Amniotic epithelial cell (primary cell): ENCODE measurements around the gene SLC35C1.
"Not testable (repeated sequence)": the region's sequence is repeated elsewhere in the genome, so short reads cannot be mapped to it uniquely, and the experiment has no call there.

Experiments used
- DNase-seq: peaks from one replicate; pipeline ENCODE4 v3.0.0-alpha.2; 2010; ENCODE audit warnings: low read depth

SLC35C1 gene

DNA sequence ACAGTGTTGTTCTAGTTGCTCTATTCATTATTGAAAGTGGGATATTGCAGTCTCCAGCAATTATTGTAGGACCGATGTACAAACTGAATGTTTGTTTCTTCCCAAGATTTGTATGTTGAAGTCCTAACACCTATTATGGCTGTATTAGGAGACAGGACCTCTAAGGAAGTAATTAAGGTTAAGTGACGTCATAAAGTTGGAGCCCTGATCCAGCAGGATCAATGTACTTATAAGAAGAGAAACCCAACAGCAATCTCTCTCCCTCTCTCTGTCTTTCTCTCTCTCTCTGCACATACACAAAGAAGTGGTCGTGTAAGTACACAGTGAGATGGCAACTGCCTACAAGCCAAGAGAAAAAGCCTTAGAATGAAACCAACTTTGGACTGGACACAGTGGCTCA is 16.1 kb upstream of the SLC35C1 start:
- DNase-seq: no peak

DNA sequence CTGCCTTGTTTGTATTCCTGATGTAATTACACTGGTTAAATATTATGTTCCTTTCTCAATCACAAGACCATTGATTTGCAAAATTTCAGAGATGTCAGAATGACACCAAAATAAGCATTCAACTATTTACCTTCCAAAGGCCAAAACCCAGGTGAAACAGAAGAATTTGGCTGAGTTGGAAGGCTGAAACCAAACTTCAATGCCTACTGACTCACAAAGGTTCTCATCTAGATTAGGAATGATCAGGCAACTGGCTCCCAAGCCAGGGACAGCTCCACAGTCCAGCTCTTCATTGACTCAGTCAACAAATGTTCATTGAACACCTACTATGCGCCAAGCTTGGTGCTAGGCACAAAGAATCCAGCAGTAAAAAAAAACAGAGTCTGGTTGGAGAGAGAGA is 13.4 kb upstream of the SLC35C1 start:
- DNase-seq: no peak

DNA sequence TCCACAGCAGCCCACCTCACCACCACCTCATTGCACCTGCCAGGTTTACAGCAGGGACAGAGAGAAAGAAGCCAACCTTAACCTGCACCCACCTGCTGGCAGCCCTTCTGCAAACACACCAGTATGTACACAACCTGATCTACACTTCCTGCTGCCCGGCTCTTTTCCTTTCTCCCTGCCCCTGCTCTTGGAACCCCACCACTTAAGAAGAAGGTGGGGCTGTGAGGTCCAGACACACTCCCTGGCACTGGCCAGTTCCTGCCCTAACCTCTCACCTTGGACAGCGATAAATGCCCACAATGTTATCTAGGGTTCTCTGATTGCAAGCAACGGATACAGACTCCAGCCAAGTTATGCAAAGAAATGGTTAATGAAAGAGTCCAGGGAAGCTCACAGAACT is 10.8 kb upstream of the SLC35C1 start:
- DNase-seq: no peak

DNA sequence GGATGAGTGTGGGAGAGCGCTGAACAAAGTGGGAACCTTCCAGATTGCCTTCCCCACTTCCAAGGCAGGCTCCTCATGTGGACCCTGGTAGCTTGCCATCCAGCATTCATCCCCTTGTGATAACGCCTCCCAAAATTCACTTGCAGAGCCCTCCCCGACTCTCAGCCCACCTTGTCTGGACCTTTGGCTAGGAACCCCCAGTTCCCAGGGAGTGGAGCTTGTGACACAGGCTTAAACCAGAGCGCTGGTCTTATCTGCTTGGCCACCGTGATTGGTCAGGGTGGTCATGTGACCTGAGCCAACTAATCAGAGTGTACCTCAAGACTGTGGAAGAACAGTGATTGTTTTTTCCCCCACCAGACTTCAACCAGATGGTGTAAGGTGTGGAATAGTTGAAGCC is 9.6 kb upstream of the SLC35C1 start:
- DNase-seq: peak; percentile 13

DNA sequence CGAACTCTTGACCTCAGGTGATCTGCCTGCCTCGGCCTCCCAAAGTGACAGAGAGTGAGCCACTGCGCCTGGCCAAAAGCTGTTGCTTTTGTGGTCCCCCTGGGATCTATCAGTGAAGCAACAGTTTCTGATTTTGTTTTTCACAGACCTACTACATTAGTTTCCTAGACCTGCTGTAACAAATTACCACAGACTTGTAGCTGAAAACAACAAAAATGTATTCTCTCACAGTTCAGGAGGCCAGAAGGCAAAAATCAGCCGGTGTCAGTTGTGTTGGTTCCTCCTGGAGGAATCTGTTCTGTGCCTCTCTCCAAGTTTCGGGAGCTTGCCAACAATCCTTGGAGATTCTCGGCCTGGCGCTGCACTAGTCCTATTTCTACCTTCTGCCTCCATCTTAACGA is 8.5 kb upstream of the SLC35C1 start:
- no peak for DNase-seq

DNA sequence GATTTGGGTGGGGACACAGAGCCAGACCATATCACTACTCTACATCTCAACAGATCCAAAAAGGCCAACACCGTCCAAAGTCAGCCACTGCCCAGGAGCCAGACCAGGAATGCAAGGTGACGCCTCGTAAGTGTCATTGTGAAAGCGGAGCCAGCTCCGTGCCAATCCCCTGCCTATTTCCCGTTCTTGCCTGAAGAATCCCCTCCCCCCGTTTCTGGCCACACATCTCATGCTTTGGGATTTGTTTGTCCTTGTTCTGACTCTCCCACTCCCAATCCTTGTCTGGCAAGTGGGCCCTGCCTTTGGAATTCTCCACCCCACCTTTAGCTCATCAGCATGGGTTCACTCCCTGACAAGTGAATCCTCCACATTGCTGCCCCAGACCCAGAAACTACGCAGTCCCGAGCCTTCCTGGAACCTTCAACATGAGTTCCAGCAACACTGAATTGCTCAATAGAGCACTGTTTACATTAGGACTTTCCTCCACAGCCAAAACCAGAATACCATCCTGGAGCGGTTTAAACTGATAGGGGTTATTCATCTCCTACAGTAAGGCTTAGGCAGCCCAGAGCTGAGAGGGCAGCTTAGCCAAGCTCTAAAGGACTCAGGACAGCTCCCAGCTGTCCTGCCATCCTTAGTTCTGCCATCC is 6.0 kb upstream of the SLC35C1 start:
- peak; percentile 92 for DNase-seq

DNA sequence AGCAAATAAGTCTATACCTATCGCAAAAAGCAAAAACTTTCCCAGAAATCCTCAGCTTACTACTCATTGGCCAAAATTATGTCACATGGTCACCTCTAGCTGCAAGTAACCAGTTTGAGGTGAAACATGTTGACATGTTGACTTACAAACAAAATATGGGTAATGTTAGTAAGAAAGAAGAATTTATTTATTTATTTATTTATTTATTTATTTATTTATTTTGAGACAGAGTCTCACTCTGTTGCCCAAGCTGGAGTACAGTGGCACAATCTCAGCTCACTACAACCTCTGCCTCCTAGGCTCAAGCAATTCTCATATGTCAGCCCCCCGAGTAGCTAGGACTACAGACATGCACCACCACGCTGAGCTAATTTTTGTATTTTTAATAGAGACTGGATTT is 5.4 kb upstream of the SLC35C1 start:
- no peak for DNase-seq

DNA sequence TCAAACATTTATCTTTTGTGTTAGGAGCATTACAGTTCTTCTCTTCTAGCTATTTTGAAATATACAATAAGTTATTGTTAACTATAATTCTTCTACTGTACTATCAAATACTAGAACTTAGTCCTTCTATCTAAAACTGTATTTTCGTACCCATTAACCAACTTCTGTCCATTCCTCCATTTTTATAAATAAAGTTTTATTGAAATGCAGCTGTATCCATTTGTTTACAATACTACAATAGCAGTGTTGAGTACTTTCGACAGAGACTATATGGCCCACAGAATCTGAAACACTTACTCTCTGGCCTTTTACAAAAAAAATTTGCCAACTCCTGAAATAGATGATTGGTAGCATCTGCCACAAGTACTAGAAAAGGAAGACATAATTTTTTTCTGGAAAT is 4.7 kb upstream of the SLC35C1 start:
- no peak for DNase-seq

DNA sequence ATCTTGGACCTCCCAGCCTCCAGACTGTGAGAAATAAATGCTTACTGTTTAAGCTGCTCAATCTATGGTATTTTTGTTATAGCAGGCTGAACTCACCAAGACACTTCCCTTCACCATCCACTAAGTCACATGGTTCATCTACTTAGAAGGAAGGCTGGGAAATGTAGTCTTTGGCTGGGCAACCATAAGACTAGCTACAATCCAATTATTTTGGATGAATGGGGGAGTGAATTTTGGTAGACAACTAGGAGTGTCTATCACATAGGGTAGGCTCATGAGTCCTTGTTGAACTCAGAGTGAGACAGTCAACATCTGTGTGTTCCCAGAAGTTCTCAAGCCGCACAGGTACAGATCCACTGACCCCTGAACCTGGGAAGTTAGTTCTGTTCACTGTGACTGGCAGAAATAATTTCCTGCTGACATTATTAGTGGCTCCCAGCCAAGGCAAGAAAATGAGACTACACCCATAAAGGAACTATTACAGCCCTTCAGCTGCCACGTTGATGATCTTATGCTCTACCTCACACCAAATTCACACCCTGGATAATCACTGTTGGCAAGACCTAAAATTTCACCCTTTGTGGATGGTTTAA is 3.1 kb upstream of the SLC35C1 start:
- DNase-seq: peak; percentile 23

DNA sequence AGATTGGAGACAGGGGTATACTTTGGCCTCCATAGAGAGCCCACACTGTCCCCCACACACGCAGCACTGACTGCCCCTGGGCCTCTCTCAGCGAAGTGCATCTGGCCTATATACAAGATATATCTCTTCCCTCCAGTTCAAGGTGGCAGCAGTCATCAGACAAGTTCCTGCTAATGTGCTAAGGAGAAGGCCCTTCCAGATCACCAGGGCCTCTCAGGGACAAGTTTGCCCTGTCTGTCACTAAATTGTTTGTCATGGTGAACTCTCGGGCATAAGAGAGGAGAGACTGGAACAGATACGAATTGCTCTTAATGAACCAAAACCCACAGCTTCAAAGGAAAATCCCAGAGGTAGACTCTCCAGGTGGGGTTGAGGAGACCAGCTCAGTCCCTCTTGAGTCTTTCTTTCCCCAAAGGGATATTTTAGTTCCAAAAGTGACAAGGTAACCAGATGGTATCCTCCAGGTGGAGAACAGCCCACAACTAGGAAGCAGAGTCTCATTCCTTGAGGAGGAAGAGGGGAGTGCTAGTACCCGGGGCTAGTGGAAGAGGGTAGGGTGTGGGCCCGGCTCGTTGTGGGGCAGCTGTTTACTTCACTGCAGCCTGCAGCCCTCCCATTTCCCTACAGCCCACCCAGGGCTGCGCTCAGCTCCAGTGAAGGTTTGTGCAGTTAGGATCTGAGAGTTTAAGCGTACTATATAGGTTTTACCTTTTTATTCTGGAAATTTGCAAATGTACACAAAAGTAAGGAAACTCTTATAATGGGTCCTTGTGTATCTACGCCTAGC is 2.2 kb upstream of the SLC35C1 start:
- DNase-seq: no peak

DNA sequence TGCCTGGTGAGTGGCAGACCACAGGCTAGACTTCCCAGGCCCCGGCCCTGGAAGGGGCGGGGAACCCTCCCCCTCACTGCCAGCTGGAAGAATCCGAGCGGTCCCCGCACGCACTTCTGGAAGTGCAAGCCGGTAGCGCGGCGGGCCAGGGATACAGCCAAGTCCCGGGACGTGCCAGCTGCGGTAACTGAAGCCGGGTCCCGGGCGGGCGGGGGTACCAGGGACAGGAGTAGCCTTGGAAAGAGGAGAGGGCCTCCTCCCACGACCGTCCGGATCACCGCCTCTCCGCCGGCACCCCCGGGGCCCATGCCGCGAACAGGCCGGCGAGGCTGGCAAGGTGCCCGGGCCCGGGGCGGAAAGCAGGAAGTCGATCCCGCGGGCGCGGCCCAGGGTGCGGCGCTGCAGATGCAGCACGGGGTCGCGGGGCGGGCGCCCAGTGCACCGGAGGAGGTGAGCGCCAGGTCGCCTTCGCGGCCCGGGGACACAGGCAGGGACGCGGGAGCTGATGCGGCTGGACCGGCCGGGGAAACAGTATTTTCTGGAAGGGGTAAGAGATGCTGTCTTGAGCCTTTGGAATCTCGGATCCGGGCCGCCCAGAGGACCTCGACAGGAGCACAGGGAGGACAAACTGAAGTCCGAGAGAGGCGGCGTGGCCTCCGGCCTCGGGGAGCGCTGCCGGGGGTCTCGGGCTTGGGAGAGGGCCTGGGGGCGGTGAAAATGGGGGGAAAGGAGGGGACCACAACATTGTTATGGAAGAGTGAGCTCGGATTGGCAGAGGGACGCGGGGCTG is 783 bp upstream of the SLC35C1 start:
- DNase-seq: peak; percentile 60

DNA sequence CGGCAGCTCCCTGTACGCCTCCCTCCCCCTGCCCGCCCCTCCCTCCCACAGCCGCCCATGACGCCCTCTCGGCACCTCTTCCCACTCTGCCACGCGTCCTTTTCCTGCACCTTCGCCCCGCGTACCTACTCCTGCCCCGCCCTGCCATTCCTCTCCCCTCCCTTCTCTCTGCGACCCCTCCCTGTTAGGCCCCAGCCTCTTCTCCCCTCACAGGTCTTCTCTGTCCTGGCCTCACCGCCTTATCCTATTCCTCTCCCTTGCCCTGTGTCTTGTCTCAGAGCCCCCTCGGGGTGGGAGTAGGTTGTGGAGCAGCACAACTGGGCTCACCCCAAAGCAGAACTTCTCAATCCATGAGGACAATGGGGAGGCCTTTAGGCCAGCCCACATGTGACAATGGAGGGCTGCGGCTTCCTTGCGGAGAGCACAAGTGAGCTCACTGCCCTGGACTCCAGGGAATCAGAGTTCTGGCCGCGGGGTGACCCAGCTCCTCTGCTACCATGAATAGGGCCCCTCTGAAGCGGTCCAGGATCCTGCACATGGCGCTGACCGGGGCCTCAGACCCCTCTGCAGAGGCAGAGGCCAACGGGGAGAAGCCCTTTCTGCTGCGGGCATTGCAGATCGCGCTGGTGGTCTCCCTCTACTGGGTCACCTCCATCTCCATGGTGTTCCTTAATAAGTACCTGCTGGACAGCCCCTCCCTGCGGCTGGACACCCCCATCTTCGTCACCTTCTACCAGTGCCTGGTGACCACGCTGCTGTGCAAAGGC is 539 bp downstream of the SLC35C1 start:
- peak; percentile 71 for DNase-seq

DNA sequence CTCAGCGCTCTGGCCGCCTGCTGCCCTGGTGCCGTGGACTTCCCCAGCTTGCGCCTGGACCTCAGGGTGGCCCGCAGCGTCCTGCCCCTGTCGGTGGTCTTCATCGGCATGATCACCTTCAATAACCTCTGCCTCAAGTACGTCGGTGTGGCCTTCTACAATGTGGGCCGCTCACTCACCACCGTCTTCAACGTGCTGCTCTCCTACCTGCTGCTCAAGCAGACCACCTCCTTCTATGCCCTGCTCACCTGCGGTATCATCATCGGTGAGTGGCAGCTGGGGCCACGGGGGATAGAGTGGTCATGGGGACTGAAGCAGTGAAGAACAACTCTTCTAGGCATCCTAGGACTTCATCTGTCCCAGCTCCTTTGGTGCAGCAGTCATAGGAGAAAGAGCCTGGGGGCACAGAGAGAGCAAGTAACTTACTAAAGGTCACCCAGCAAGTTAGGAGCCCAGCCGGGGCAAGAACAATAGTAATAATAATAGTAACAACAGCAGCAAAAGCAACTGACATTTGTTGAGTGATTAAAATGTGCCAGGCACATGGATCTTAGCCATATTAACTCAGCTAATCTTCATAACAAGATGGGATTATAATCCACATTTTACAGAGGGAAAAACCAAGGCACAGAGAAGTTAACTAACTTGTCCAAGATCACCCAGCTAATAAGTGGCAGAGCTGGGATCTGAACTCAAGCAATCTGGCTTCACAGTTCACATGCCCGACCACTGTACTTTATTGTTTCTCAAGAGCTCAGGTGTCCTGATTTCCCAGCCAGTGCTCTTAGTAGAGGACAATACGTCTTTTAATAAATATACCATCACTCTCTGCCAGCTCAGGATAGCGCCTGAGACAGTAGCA is 1.4 kb downstream of the SLC35C1 start:
- DNase-seq: no peak

DNA sequence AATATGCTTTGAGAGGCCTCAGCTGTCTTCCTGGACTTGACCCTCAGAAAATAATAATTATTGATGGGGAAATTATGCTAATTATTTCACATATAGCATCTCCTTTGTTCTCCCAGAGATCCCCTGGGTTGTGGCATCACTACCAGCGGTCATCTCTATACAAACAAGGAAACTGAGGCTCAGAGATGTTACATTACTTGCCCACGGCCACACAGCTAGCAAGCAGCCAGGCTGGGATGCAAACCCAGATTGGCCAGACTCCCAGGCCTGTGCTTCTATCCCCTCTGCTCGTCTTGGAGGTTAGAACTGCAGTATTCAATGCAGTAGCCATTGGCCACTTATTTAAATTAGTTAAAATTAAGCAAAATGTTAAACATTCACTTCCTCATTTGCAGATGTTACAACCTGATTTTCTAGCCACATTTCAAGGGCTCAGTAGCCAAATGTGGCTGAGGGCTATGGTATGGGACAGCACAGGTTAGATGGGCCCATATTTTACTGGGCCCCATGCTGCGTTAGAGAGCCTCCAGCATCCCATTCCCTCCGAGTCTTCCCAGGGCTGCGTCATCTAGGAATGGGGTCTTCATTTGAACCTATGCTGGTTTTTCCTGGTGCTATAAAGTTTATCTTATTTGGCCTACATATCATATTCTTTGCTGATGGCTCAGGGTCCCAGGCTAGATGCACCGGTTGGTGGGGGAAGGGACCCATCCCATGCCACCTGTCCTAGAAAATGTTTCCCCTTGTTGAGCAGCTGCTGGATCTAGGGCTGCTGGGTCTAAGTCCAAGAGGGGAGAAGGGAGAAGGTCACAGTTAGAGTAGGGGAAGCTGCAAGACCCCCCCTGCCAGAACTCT is 2.2 kb downstream of the SLC35C1 start:
- DNase-seq: no peak

DNA sequence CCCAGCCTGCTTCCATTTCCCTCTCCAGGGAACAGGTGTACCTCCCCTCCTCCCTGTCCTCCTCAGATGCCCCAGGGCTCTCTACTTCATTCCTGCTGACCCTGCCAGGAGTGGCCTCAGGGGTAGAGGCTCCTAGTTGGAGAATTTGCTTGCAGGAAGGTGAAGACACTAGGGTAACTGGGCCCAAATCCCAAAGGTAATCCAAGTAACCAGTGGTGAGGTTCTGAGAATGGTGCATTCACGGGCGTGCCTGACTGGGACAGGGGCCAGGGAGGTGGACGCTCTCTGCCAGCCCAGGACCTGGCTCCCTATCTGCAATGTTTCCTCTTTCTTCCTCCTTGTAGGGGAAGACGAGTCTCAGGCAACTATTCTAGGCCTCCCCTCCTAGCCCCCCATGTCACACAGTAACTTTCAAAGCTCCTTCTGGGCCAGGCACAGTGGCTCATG is 2.9 kb downstream of the SLC35C1 start:
- DNase-seq: no peak

DNA sequence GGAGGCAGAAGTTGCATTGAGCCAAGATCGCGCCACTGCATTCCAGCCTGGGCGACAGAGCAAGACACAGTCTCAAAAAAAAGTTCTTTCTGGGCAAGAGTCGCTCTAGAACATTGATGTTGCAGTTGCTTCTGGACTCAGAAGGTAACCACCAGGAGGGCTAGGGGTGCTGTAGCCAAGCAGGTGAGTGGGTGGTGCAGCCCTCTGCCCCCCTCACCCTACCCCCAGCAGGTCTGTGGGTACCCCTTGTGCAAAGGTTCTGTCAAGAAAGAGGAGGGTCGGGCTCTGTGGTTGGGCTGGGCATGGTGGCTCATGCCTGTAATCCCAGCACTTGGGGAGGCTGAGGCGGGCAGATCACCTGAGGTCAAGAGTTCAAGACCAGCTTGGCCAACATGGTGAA is 3.5 kb downstream of the SLC35C1 start:
- DNase-seq: not testable (repeated sequence)

DNA sequence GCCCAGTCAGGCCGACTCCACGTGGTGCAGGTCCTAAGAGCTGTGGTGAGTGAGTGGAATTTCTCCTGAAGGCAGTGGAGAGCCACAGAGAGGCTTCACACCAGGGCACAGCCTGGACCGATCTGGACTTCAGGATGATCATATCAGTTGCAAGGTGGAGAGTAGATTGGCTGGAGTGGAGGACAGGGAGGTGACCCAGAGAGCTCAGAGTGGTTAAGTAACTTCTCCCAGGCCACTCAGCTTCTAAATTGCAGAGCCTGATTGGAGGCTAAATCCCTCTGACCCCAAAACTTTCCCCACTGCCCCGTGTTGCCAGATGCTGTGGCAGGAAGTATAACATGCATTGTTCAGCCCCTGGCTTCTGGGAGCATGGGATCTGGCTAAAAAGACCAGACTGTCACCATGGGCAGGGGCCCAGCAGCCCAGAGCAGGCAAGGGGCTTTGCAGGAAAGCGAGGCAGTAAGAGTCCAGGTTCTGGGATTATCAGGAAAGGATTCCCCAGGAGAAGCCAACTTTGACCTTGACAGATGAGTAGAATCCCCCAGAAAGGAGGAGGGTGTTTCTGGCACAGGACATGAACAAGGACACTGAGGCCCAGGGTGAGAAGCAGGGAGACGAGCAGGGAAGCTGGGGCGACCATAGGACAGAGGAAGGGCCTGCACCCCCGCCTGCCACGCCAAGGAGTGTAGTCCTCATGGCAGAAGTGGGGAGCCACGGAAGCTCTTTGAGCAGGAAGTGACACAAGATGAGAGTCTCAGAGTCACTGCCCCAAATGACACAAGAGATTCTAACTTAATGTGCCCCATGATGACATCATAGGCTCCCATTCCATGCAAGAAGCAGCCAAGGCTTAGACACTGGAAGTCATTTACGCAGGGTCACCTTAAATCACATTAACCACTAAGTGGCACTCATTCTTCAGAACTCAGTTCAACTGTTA is 4.8 kb downstream of the SLC35C1 start:
- DNase-seq: peak; percentile 29

DNA sequence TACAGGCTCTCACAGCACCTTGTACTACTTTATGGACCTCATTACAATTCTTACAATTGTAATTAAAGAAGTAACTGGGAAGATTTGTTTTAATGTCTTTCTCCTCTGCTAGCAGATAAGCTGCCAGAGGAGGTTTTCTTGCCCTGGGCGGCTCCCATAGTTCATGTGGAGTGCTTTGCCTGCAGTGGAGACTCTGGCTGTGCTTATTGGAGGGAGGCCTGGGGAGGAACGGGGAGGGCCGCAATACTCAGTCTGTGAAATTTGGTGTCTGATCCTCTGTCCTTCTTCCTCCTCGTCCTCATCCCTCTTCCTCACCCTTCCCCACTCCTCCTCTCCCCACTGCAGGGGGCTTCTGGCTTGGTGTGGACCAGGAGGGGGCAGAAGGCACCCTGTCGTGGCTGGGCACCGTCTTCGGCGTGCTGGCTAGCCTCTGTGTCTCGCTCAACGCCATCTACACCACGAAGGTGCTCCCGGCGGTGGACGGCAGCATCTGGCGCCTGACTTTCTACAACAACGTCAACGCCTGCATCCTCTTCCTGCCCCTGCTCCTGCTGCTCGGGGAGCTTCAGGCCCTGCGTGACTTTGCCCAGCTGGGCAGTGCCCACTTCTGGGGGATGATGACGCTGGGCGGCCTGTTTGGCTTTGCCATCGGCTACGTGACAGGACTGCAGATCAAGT is 5.6 kb downstream of the SLC35C1 start:
- DNase-seq: no peak
